Right lobe of liver (tissue), 4 donors: Measurements from ENCODE around the gene SNX30.

Experiments
- CTCF ChIP-seq, 4 donors: fragments of 200-600 bp in 3 of 4; fragments of 450-650 bp in 1 of 4; IDR thresholded peaks; one replicate each; pipeline versions ENCODE4 v1.5.1 to v1.8.0; 2016 to 2022; ENCODE audit warnings: antibody characterized with exemption in 4 of 4, mild to moderate bottlenecking in 2 of 4
- POLR2A ChIP-seq: fragments of 450-650 bp; IDR thresholded peaks from one replicate; pipeline ENCODE4 v1.6.1; 2017; ENCODE audit warnings: antibody characterized with exemption, mild to moderate bottlenecking
- donor health status: DM: no; HTN: no; CAD: no.
- donor health status: DM: no; HTN: no; CAD: no.
- donor health status: DM: no; HTN: yes; CAD: no.

- TF ChIP-seq POLR2A (no peak), CTCF (IDR thresholded peaks at IDR 0.05) (no peak)
Measured at GRCh38 chr9:112760821-112761220, 10.3 kb downstream of the SNX30 start.
